Measurements from ENCODE around the gene RNF26.

DNA sequence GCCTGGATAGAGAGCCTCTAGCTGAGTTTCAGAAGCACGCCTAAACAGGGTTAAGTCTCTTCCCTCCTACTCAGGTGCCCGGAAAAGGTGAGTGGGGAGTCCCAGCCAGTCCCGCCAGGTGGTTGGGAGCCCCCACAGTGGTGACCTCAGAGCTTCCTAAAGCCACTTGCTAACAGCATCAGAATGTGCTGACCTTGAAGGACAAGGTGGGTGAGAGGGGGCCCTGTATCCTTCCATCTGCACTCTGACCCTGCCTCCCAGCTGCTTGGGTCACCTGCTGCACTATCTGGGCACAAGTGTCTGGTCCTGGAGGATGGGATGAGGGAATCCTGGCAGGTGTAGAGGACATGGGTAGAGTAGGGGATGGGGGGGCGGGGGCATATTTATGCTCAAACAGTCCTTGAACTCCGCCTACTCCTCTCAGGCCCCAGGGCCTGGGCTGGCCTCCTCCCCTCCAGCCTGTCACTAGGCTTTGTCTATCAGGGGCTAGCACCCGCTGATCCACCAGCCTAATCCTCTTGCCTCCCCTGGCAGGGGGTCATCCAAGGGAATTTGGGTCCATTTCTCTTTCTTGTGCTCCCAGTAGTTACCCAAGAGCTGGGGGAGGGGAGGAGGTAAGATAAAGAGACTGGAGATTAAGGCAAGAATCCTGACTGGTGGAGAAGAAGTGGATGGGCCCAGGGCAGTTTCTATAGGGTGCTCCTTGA, 43.8 kb downstream of the RNF26 start:
- TF ChIP-seq, protein P1, sequence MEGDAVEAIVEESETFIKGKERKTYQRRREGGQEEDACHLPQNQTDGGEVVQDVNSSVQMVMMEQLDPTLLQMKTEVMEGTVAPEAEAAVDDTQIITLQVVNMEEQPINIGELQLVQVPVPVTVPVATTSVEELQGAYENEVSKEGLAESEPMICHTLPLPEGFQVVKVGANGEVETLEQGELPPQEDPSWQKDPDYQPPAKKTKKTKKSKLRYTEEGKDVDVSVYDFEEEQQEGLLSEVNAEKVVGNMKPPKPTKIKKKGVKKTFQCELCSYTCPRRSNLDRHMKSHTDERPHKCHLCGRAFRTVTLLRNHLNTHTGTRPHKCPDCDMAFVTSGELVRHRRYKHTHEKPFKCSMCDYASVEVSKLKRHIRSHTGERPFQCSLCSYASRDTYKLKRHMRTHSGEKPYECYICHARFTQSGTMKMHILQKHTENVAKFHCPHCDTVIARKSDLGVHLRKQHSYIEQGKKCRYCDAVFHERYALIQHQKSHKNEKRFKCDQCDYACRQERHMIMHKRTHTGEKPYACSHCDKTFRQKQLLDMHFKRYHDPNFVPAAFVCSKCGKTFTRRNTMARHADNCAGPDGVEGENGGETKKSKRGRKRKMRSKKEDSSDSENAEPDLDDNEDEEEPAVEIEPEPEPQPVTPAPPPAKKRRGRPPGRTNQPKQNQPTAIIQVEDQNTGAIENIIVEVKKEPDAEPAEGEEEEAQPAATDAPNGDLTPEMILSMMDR (IDR thresholded peaks at IDR 0.05), result no peak
- TF ChIP-seq POLR2A (IDR thresholded peaks at IDR 0.05), result no peak
